Measurements from ENCODE around the gene ZNF552.

DNA sequence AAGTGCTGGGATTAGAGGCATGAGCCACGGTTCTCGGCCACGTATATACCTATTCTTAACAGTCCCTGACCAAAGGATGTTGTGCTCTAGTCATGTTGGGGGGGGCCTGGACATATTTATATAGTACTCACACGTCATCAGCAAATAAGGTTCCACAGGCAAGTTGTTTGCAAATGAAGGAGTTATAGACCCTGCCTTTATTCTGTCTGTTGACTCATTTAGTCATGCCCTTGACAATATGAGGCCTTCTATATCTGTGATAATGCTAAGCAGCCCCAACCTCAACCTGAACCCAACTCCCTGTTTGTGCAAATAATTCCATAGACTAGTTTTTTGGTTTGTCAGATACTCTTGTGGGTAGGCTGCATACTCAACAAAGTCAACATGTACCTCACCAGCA, 36.4 kb downstream of the ZNF552 start:
- TF ChIP-seq, protein P1, sequence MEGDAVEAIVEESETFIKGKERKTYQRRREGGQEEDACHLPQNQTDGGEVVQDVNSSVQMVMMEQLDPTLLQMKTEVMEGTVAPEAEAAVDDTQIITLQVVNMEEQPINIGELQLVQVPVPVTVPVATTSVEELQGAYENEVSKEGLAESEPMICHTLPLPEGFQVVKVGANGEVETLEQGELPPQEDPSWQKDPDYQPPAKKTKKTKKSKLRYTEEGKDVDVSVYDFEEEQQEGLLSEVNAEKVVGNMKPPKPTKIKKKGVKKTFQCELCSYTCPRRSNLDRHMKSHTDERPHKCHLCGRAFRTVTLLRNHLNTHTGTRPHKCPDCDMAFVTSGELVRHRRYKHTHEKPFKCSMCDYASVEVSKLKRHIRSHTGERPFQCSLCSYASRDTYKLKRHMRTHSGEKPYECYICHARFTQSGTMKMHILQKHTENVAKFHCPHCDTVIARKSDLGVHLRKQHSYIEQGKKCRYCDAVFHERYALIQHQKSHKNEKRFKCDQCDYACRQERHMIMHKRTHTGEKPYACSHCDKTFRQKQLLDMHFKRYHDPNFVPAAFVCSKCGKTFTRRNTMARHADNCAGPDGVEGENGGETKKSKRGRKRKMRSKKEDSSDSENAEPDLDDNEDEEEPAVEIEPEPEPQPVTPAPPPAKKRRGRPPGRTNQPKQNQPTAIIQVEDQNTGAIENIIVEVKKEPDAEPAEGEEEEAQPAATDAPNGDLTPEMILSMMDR (IDR thresholded peaks at IDR 0.05) = no peak
- TF ChIP-seq ZBTB21 (CRISPR knock-in tag; IDR thresholded peaks at IDR 0.05; ENCODE audit: borderline replicate concordance) = no peak
- no peak for TF ChIP-seq CBFB (CRISPR knock-in tag; IDR thresholded peaks at IDR 0.05; ENCODE audit: low read depth)
- TF ChIP-seq, protein P2, sequence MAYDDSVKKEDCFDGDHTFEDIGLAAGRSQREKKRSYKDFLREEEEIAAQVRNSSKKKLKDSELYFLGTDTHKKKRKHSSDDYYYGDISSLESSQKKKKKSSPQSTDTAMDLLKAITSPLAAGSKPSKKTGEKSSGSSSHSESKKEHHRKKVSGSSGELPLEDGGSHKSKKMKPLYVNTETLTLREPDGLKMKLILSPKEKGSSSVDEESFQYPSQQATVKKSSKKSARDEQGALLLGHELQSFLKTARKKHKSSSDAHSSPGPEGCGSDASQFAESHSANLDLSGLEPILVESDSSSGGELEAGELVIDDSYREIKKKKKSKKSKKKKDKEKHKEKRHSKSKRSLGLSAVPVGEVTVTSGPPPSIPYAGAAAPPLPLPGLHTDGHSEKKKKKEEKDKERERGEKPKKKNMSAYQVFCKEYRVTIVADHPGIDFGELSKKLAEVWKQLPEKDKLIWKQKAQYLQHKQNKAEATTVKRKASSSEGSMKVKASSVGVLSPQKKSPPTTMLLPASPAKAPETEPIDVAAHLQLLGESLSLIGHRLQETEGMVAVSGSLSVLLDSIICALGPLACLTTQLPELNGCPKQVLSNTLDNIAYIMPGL (CRISPR knock-in tag; IDR thresholded peaks at IDR 0.05) = no peak
- TF ChIP-seq, protein P3, sequence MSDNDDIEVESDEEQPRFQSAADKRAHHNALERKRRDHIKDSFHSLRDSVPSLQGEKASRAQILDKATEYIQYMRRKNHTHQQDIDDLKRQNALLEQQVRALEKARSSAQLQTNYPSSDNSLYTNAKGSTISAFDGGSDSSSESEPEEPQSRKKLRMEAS (CRISPR knock-in tag; IDR thresholded peaks at IDR 0.05) = no peak
- TF ChIP-seq JUN (CRISPR knock-in tag; IDR thresholded peaks at IDR 0.05) = no peak
- no peak for TF ChIP-seq SMAD4 (CRISPR knock-in tag; IDR thresholded peaks at IDR 0.05)
- TF ChIP-seq CREB1 (CRISPR knock-in tag; IDR thresholded peaks at IDR 0.05) = no peak
